A172 (cell line): ENCODE results near the gene COX6A2. TPM values are rescaled to one million over a fixed set of nuclear protein-coding genes. Genes with fewer than 3 reads are reported as not detected.

ENCODE experiments used
- total RNA-seq: library from RNA; depleted of rRNA; stranded (reverse); fragments of >200 nt; shearing (Covaris generic); gene quantifications from 2 replicates; pipeline ENCODE4 v1.2.3, GENCODE V29; 2014; rRNA removed

Gene COX6A2
- total RNA-seq, 1 experiment from 2014 or later, result not detected

Other genes starting within 250 kb of the COX6A2 start
- gene FUS, start 248.2 kb downstream of the COX6A2 start, total RNA-seq, result 14.4 and 26.9 TPM in 2 replicates
- not detected in 2 replicates for gene PYCARD, start 225.6 kb downstream of the COX6A2 start, total RNA-seq
- under 0.01 and 0.02 TPM in 2 replicates for gene TRIM72, start 214.2 kb downstream of the COX6A2 start, total RNA-seq
- gene PYDC1, start 211.2 kb downstream of the COX6A2 start, total RNA-seq, result not detected in 2 replicates
- gene ITGAM, start 168.4 kb downstream of the COX6A2 start, total RNA-seq, result 1.0 and 3.1 TPM in 2 replicates
- gene ITGAX, start 73.2 kb downstream of the COX6A2 start, total RNA-seq, result 1.5 and 4.1 TPM in 2 replicates
- not detected in 2 replicates for gene ITGAD, start 35.0 kb downstream of the COX6A2 start, total RNA-seq
- gene ZNF843, start 14.4 kb upstream of the COX6A2 start, total RNA-seq, result not detected in 2 replicates
- gene ARMC5, start 31.1 kb upstream of the COX6A2 start, total RNA-seq, result 17.7 and 18.6 TPM in 2 replicates
- 29.8 and 42.0 TPM in 2 replicates for gene TGFB1I1, start 43.8 kb upstream of the COX6A2 start, total RNA-seq
- 0.05 TPM in 1 of 2 replicates, not detected in the other for gene SLC5A2, start 54.8 kb upstream of the COX6A2 start, total RNA-seq
- 39.6 and 46.8 TPM in 2 replicates for gene RUSF1, start 80.0 kb upstream of the COX6A2 start, total RNA-seq
- gene AHSP, start 99.5 kb upstream of the COX6A2 start, total RNA-seq, result not detected in 2 replicates